Thyroid gland (tissue), 4 donors: Measurements from ENCODE around the gene EDRF1. TPM values are rescaled to one million over a fixed set of nuclear protein-coding genes. Genes with fewer than 3 reads are reported as not detected.
"Not testable (repeated sequence)": the region's sequence is repeated elsewhere in the genome, so short reads cannot be mapped to it uniquely, and the experiment has no call there.

Source experiments
- DNase-seq, 2 donors: peaks; one replicate each; pipeline ENCODE4 v3.0.0-alpha.2; 2019
- H3K27ac ChIP-seq, 3 donors: fragments of 200-600 bp; sonication (generic); 1 replicate in 2 of 3; 2 replicates in 1 of 3; pipeline ENCODE4 v1.5.1; 2016 to 2019; ENCODE audit warnings: mild to moderate bottlenecking in 1 of 3, moderate library complexity in 1 of 3
- H3K27me3 ChIP-seq: fragments of 200-600 bp; sonication (generic); one replicate; pipeline ENCODE4 v1.5.1; 2019
- H3K36me3 ChIP-seq, 2 donors: fragments of 200-600 bp; sonication (generic); one replicate each; pipeline ENCODE4 v1.5.1; 2016 to 2019
- H3K4me1 ChIP-seq, 2 donors: fragments of 200-600 bp; sonication (generic); one replicate each; pipeline ENCODE4 v1.5.1; 2017 to 2019
- H3K4me3 ChIP-seq, 3 donors: fragments of 200-600 bp; sonication (generic); replicated peaks in 1 of 3; 1 replicate in 2 of 3; 2 replicates in 1 of 3; pipeline ENCODE4 v1.5.1; 2016; ENCODE audit warnings: mild to moderate bottlenecking in 1 of 3
- H3K9me3 ChIP-seq: fragments of 200-600 bp; sonication (generic); one replicate; pipeline ENCODE4 v1.5.1; 2017
- CTCF ChIP-seq, 6 experiments: fragments of 200-600 bp in 3 of 6; fragments of 450-650 bp in 3 of 6; sonication (generic) in 3 of 6; IDR thresholded peaks; one replicate each; pipeline ENCODE4 v1.5.1; 2016 to 2019; ENCODE audit warnings: antibody characterized with exemption in 6 of 6, mild to moderate bottlenecking in 2 of 6, inconsistent platforms in 1 of 6, moderate library complexity in 1 of 6
- POLR2A ChIP-seq, 2 donors: fragments of 450-650 bp; IDR thresholded peaks; one replicate each; pipeline ENCODE4 v1.6.1; 2017; ENCODE audit warnings: antibody characterized with exemption in 2 of 2, mild to moderate bottlenecking in 2 of 2, moderate library complexity in 1 of 2
- WGBS, 2 donors: methylation state at CpG; one replicate each; pipeline ENCODE4 v1.1.5; 2017; 5-methylcytosine and 5-hydroxymethylcytosine counted together
- intact Hi-C: fragments of 100-400 bp; cut with DNase I; formaldehyde crosslinking; loops from one replicate; pipeline ENCODE4 v1.15.1; 2023
- total RNA-seq, 4 donors: library from RNA; depleted of rRNA; stranded (reverse); fragments of >200 nt; gene quantifications; one replicate each; pipeline ENCODE4 v1.2.3, GENCODE V29; 2016

EDRF1 gene
- total RNA-seq, 4 donors from 2014 or later: 23.2 to 35.5 (median 30.9) TPM

GRCh38 chr10:125709553-125710474 lies 9.7 kb upstream of the EDRF1 start:
- 56 to 66% methylated on average over 12 of the region's 12 CpGs for WGBS, 2 donors
- no peak overlapping the region for H3K27ac ChIP-seq
- intact Hi-C loops: loop anchor here (10.0 kb wide), 1 partner anchor 115 kb away; the partner anchor contains the start of genes BCCIP and UROS
- no peaks in the 10 kb centered on the region for H3K9me3 ChIP-seq
- no peaks in the 10 kb centered on the region for H3K4me1 ChIP-seq
- DNase-seq: no peak
- no peaks in the 10 kb centered on the region for H3K36me3 ChIP-seq
- no peaks in the 10 kb centered on the region for H3K27me3 ChIP-seq
- TF ChIP-seq CTCF (IDR thresholded peaks at IDR 0.05) (no peak), POLR2A (IDR thresholded peaks at IDR 0.05) (no peak)
- no peak overlapping the region for H3K4me3 ChIP-seq

GRCh38 chr10:125711110-125711750 lies 8.3 kb upstream of the EDRF1 start:
- H3K4me3 ChIP-seq: no peak overlapping the region
- no peak overlapping the region for H3K27ac ChIP-seq
- H3K36me3 ChIP-seq: no peaks in the 10 kb centered on the region
- H3K4me1 ChIP-seq: no peaks in the 10 kb centered on the region
- H3K27me3 ChIP-seq: no peaks in the 10 kb centered on the region
- H3K9me3 ChIP-seq: no peaks in the 10 kb centered on the region
- intact Hi-C loops: loop anchor here (10.0 kb wide), 1 partner anchor 114 kb away; the partner anchor contains the start of genes BCCIP and UROS
- no peak for DNase-seq
- TF ChIP-seq CTCF (IDR thresholded peaks at IDR 0.05): no peak
- TF ChIP-seq POLR2A (IDR thresholded peaks at IDR 0.05): no peak
- WGBS, 2 donors: 87% methylated on average over 3 of the region's 3 CpGs

- intact Hi-C loops: loop anchor here (10.0 kb wide), 1 partner anchor 110 kb away; the partner anchor contains the start of genes BCCIP and UROS
- not testable (repeated sequence) for H3K27ac ChIP-seq, H3K27me3 ChIP-seq, H3K36me3 ChIP-seq, DNase-seq, H3K4me1 ChIP-seq, H3K9me3 ChIP-seq, H3K4me3 ChIP-seq
- 97 to 98% methylated on average over 4 of the region's 4 CpGs for WGBS, 2 donors
These were observed 4.8 kb upstream of the EDRF1 start for GRCh38 chr10:125714728-125715127.

GRCh38 chr10:125720002-125720382 lies 483 bp downstream of the EDRF1 start:
- H3K36me3 ChIP-seq: peaks cover 14 to 32% of the 10 kb centered on the region in 2 donors
- H3K4me3 ChIP-seq: peak overlapping the region; percentile 50 to 94 (median 68)
- no peaks in the 10 kb centered on the region for H3K9me3 ChIP-seq
- no peak for DNase-seq
- H3K27me3 ChIP-seq: no peaks in the 10 kb centered on the region
- 1 to 2% methylated on average over 15 of the region's 15 CpGs for WGBS, 2 donors
- peaks cover 7 to 9% of the 10 kb centered on the region in 2 donors for H3K4me1 ChIP-seq
- no peak for TF ChIP-seq CTCF (IDR thresholded peaks at IDR 0.05)
- no peak for TF ChIP-seq POLR2A (IDR thresholded peaks at IDR 0.05)
- intact Hi-C loops: no loop called here
- peak overlapping the region; percentile 64 to 94 (median 78) for H3K27ac ChIP-seq

- Histone ChIP-seq H3K36me3 (peaks cover 22 to 41% of the 10 kb centered on the region in 2 donors), H3K27me3 (no peaks in the 10 kb centered on the region), H3K27ac (no peak overlapping the region), H3K4me1 (peaks cover 7 to 9% of the 10 kb centered on the region in 2 donors), H3K4me3 (no peak overlapping the region), H3K9me3 (no peaks in the 10 kb centered on the region)
- DNase-seq: no peak
- TF ChIP-seq POLR2A (IDR thresholded peaks at IDR 0.05): no peak
- no peak for TF ChIP-seq CTCF (IDR thresholded peaks at IDR 0.05)
- intact Hi-C loops: no loop called here
- 86 to 90% methylated on average over 6 of the region's 6 CpGs for WGBS, 2 donors
These were observed 1.5 kb downstream of the EDRF1 start for GRCh38 chr10:125721035-125721434.
